Body of pancreas (tissue), 4 donors: ENCODE data around the gene PDLIM7.

Experiments used
- CTCF ChIP-seq, 7 experiments: fragments of 450-650 bp in 4 of 7; fragments of 200-600 bp in 3 of 7; sonication (generic) in 3 of 7; IDR thresholded peaks; one replicate each; pipeline ENCODE4 v1.5.1; 2016 to 2019; ENCODE audit warnings: antibody characterized with exemption in 7 of 7
- POLR2A ChIP-seq, 3 donors: fragments of 450-650 bp; IDR thresholded peaks; one replicate each; pipeline ENCODE4 v1.6.1; 2016; ENCODE audit warnings: antibody characterized with exemption in 3 of 3, mild to moderate bottlenecking in 2 of 3

GRCh38 chr5:177472460-177473442, 24.7 kb downstream of the PDLIM7 start:
- TF ChIP-seq CTCF (IDR thresholded peaks at IDR 0.05) (no peak), POLR2A (IDR thresholded peaks at IDR 0.05) (no peak)
